ENCODE measurements around the gene CDH8. TPM values are rescaled to one million over a fixed set of nuclear protein-coding genes. Genes with fewer than 3 reads are reported as not detected.

The CDH8 gene
- total RNA-seq, 1 experiment from 2014 or later, result 0.42 TPM

- Mint-ChIP-seq H3K4me1 (ENCODE audit: insufficient read depth, unreplicated experiment) (no peaks in the 10 kb centered on the region), H3K27ac (ENCODE audit: low read depth, unreplicated experiment) (no peak overlapping the region), H3K27me3 (ENCODE audit: insufficient read depth, unreplicated experiment) (peaks cover 68% of the 10 kb centered on the region), H3K36me3 (ENCODE audit: insufficient read depth, unreplicated experiment) (no peaks in the 10 kb centered on the region), H3K9me3 (ENCODE audit: unreplicated experiment) (no peaks in the 10 kb centered on the region), H3K4me3 (ENCODE audit: unreplicated experiment) (no peak overlapping the region)
- CTCF ChIA-PET, result no interaction called here
- BruUV-seq (replicated peaks), result no TSS peak
- DNase-seq (ENCODE audit: unreplicated experiment), result no peak
- intact Hi-C loops (cut with micrococcal nuclease), result no loop called here
- TF ChIP-seq CTCF (IDR thresholded peaks at IDR 0.05; ENCODE audit: unreplicated experiment), result no peak
- POLR2A ChIA-PET, result no interaction called here
These were observed 358.1 kb downstream of the CDH8 start for GRCh38 chr16:61678182-61678581.

DNA sequence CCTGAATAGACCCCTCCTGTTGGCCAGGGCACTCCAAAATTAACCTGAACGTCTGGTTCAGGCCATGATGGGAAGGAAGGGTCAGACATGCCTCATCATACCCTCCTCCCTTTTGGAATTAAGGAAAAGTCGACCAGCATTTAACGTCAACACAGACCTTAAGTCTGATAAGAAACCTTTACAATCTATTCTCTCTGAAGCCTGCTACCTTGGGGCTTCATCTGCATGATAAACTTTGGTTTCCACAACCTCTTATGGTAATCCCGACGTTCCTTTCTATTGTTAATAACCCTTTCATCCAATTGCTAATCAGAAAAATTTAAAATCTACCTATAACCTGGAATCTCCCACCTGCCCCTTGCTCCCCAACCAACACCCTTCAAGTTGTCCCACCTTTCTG, 358.5 kb downstream of the CDH8 start:
- DNase-seq (ENCODE audit: unreplicated experiment), result no peak
- no peak for TF ChIP-seq CTCF (IDR thresholded peaks at IDR 0.05; ENCODE audit: unreplicated experiment)
- BruUV-seq (replicated peaks), result no TSS peak
- ChIA-PET CTCF (no interaction called here), POLR2A (no interaction called here)
- Mint-ChIP-seq H3K4me1 (ENCODE audit: insufficient read depth, unreplicated experiment) (no peaks in the 10 kb centered on the region), H3K4me3 (ENCODE audit: unreplicated experiment) (no peak overlapping the region), H3K27me3 (ENCODE audit: insufficient read depth, unreplicated experiment) (peaks cover 72% of the 10 kb centered on the region), H3K36me3 (ENCODE audit: insufficient read depth, unreplicated experiment) (no peaks in the 10 kb centered on the region), H3K9me3 (ENCODE audit: unreplicated experiment) (no peaks in the 10 kb centered on the region), H3K27ac (ENCODE audit: low read depth, unreplicated experiment) (no peak overlapping the region)
- intact Hi-C loops (cut with micrococcal nuclease), result no loop called here

DNA sequence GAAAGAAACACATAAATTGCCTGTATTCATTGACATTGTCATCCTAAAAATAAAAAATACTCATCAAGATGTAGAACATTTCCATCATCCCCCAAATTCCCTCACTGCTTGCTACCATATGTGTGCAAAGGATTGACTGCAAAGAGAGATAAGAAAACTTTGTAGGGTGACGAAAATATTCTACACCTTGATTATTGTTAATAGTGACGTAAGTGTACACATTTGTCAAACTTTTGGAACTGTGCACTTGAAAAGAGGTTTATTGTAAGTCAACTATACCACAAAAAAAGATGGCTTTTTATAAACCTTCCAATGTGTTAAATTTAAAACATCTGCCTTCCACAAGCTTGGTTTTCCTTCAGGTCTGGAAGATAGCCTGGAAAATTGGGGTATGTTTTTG, 359.5 kb downstream of the CDH8 start:
- no peak for DNase-seq (ENCODE audit: unreplicated experiment)
- H3K27me3 Mint-ChIP-seq (ENCODE audit: insufficient read depth, unreplicated experiment), result peaks cover 75% of the 10 kb centered on the region
- no TSS peak for BruUV-seq (replicated peaks)
- POLR2A ChIA-PET, result no interaction called here
- intact Hi-C loops (cut with micrococcal nuclease), result no loop called here
- TF ChIP-seq CTCF (IDR thresholded peaks at IDR 0.05; ENCODE audit: unreplicated experiment), result no peak
- H3K9me3 Mint-ChIP-seq (ENCODE audit: unreplicated experiment), result no peaks in the 10 kb centered on the region
- CTCF ChIA-PET, result no interaction called here
- H3K4me3 Mint-ChIP-seq (ENCODE audit: unreplicated experiment), result no peak overlapping the region
- no peak overlapping the region for H3K27ac Mint-ChIP-seq (ENCODE audit: low read depth, unreplicated experiment)
- H3K36me3 Mint-ChIP-seq (ENCODE audit: insufficient read depth, unreplicated experiment), result no peaks in the 10 kb centered on the region
- no peaks in the 10 kb centered on the region for H3K4me1 Mint-ChIP-seq (ENCODE audit: insufficient read depth, unreplicated experiment)

DNA sequence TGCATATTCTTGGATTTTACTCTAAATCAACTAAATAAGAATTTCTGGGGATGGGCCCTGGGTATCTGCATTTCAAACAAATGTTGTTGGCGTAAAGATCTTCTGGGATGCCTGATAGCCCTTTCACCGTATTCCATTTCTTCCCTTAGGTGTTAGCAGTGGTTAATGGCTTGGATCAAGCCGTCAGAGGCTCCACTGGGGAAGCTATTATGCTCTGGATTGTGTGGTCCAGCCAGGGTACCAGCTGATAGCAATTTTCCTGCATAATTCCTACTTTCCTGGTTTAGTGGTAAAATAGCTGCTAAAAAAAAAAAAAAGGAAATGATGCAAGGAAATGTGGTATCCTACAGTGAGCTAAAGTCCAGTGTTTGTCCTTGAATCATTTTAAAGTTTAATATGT, 365.1 kb downstream of the CDH8 start:
- Mint-ChIP-seq H3K9me3 (ENCODE audit: unreplicated experiment) (no peaks in the 10 kb centered on the region), H3K27me3 (ENCODE audit: insufficient read depth, unreplicated experiment) (peaks cover 83% of the 10 kb centered on the region), H3K4me3 (ENCODE audit: unreplicated experiment) (no peak overlapping the region), H3K27ac (ENCODE audit: low read depth, unreplicated experiment) (no peak overlapping the region), H3K4me1 (ENCODE audit: insufficient read depth, unreplicated experiment) (no peaks in the 10 kb centered on the region), H3K36me3 (ENCODE audit: insufficient read depth, unreplicated experiment) (no peaks in the 10 kb centered on the region)
- CTCF ChIA-PET, result no interaction called here
- TF ChIP-seq CTCF (IDR thresholded peaks at IDR 0.05; ENCODE audit: unreplicated experiment), result no peak
- DNase-seq (ENCODE audit: unreplicated experiment), result no peak
- BruUV-seq (replicated peaks), result no TSS peak
- intact Hi-C loops (cut with micrococcal nuclease), result no loop called here
- POLR2A ChIA-PET, result no interaction called here
